PFSK-1 (cell line): Measurements from ENCODE around the gene EXOC7.

Experiments used
- POLR2AphosphoS5 ChIP-seq: IDR thresholded peaks from 2 replicates; pipeline ENCODE4 v1.6.1; 2012; ENCODE audit warnings: low read depth, mild to moderate bottlenecking, control low read depth, low read length, moderate library complexity
- REST ChIP-seq, 2 experiments: IDR thresholded peaks; 2 replicates each; pipeline versions ENCODE4 v1.6.1 to v1.8.0; 2011 to 2012; ENCODE audit warnings: low read depth in 2 of 2, low read length in 2 of 2, control low read depth in 1 of 2, inconsistent platforms in 1 of 2, mild to moderate bottlenecking in 1 of 2, moderate library complexity in 1 of 2; ENCODE audit not compliant: insufficient read depth in 1 of 2
- SIN3A ChIP-seq: IDR thresholded peaks from 2 replicates; pipeline ENCODE4 v1.6.1; 2012; ENCODE audit warnings: mild to moderate bottlenecking, low read length, moderate library complexity, borderline replicate concordance; ENCODE audit not compliant: insufficient read depth
- TAF1 ChIP-seq: IDR thresholded peaks from 2 replicates; pipeline ENCODE4 v1.6.1; 2012; ENCODE audit warnings: low read length, control low read depth, borderline replicate concordance; ENCODE audit not compliant: insufficient read depth

GRCh38 chr17:76094046-76094445, 9.5 kb downstream of the EXOC7 start:
- TF ChIP-seq REST (IDR thresholded peaks at IDR 0.05; ENCODE audit: insufficient read depth in 1 of 2, low read depth in 2 of 2, low read length in 2 of 2) (no peak), SIN3A (no peak), TAF1 (no peak), POLR2AphosphoS5 (no peak)
